ENCODE measurements around the gene TLE3. TPM values are rescaled to one million over a fixed set of nuclear protein-coding genes. Genes with fewer than 3 reads are reported as not detected.

The TLE3 gene
- total RNA-seq, 1 donor from 2014 or later, result 45.4 TPM

DNA sequence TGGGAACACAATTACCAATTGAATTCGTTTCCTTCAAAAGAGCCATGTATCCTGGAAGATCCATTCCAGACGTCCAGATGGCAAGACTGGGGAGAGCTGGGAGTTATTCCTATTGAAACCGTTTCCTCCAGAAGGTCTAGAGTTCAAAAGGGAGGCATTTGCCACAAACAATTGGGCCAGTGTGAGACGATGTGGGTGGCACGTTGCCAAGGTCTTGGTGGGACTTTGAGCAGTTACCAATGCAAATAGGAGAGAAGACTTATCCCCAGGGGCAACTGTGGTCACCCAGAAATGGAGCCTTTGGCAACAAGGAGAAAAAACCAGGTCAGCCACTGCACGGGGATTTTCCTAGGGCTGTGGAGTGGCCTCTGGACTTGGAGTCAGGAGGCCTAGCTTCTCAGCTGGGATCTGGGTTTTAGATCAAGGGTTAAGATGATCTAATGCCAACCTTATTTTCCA, 29.6 kb upstream of the TLE3 start:
- Histone ChIP-seq H2AFZ (ENCODE audit: low read depth, low read length) (no peak overlapping the region), H4K20me1 (ENCODE audit: insufficient read depth, low read length) (no peaks in the 10 kb centered on the region), H3K9ac (ENCODE audit: low read length) (no peak overlapping the region), H3K4me2 (ENCODE audit: low read length) (no peak overlapping the region), H3K79me2 (ENCODE audit: insufficient read depth, low read length) (no peaks in the 10 kb centered on the region), H3K4me3 (ENCODE audit: insufficient read depth, low read depth, low read length) (no peak overlapping the region), H3K4me1 (ENCODE audit: insufficient read depth, low read length) (no peaks in the 10 kb centered on the region), H3K27me3 (ENCODE audit: insufficient read depth, low read length) (peaks cover 36% of the 10 kb centered on the region), H3K9me3 (ENCODE audit: insufficient read depth, low read depth, low read length) (no peaks in the 10 kb centered on the region), H3K36me3 (ENCODE audit: insufficient read depth, low read length) (no peaks in the 10 kb centered on the region), H3K27ac (ENCODE audit: low read depth, low read length) (no peak overlapping the region)
- DNase-seq (ENCODE audit: low read depth) (no peak), FAIRE-seq (no peak)
- Mint-ChIP-seq H3K36me3 (ENCODE audit: low read depth, unreplicated experiment) (no peaks in the 10 kb centered on the region), H3K9me3 (ENCODE audit: unreplicated experiment) (peaks cover 2% of the 10 kb centered on the region), H3K4me1 (ENCODE audit: low read depth, unreplicated experiment) (peaks cover 2% of the 10 kb centered on the region), H3K27me3 (ENCODE audit: low read depth, unreplicated experiment) (peaks cover 81% of the 10 kb centered on the region), H3K27ac (ENCODE audit: unreplicated experiment) (no peak overlapping the region), H3K4me3 (ENCODE audit: unreplicated experiment) (no peak overlapping the region)
- TF ChIP-seq, protein P1, sequence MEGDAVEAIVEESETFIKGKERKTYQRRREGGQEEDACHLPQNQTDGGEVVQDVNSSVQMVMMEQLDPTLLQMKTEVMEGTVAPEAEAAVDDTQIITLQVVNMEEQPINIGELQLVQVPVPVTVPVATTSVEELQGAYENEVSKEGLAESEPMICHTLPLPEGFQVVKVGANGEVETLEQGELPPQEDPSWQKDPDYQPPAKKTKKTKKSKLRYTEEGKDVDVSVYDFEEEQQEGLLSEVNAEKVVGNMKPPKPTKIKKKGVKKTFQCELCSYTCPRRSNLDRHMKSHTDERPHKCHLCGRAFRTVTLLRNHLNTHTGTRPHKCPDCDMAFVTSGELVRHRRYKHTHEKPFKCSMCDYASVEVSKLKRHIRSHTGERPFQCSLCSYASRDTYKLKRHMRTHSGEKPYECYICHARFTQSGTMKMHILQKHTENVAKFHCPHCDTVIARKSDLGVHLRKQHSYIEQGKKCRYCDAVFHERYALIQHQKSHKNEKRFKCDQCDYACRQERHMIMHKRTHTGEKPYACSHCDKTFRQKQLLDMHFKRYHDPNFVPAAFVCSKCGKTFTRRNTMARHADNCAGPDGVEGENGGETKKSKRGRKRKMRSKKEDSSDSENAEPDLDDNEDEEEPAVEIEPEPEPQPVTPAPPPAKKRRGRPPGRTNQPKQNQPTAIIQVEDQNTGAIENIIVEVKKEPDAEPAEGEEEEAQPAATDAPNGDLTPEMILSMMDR (IDR thresholded peaks at IDR 0.05; ENCODE audit: insufficient read depth, low read depth, low read length), result no peak
- TF ChIP-seq EZH2 (IDR thresholded peaks at IDR 0.05; ENCODE audit: insufficient read depth, low read length), result no peak

DNA sequence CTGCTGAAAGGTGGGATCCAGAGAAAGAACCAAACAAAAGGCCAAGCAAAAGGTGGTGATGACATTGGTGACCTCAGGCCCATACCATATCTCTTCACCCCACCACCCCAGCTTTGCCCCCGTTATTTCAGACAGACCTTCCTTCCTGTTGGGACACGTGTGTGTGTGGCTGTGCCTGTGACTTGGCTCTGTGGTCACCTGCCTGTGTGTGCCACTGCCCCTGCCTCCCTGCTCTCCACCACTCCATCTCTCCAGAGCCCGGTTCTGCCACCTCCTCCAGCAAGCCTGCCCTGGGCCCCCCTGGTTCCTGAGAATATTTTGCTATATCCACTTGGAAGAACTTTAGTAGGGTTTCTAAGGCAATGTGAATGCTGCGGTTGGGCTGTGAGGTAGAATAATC, 28.6 kb upstream of the TLE3 start:
- Histone ChIP-seq H3K4me1 (ENCODE audit: insufficient read depth, low read length) (peaks cover 2% of the 10 kb centered on the region), H3K27me3 (ENCODE audit: insufficient read depth, low read length) (peaks cover 33% of the 10 kb centered on the region), H3K79me2 (ENCODE audit: insufficient read depth, low read length) (no peaks in the 10 kb centered on the region), H3K9me3 (ENCODE audit: insufficient read depth, low read depth, low read length) (no peaks in the 10 kb centered on the region), H3K9ac (ENCODE audit: low read length) (no peak overlapping the region), H3K36me3 (ENCODE audit: insufficient read depth, low read length) (no peaks in the 10 kb centered on the region), H3K27ac (ENCODE audit: low read depth, low read length) (no peak overlapping the region), H3K4me3 (ENCODE audit: insufficient read depth, low read depth, low read length) (no peak overlapping the region), H2AFZ (ENCODE audit: low read depth, low read length) (no peak overlapping the region), H4K20me1 (ENCODE audit: insufficient read depth, low read length) (no peaks in the 10 kb centered on the region), H3K4me2 (ENCODE audit: low read length) (no peak overlapping the region)
- H3K36me3 Mint-ChIP-seq (ENCODE audit: low read depth, unreplicated experiment), result no peaks in the 10 kb centered on the region
- H3K27me3 Mint-ChIP-seq (ENCODE audit: low read depth, unreplicated experiment), result peaks cover 80% of the 10 kb centered on the region
- peaks cover 5% of the 10 kb centered on the region for H3K4me1 Mint-ChIP-seq (ENCODE audit: low read depth, unreplicated experiment)
- H3K9me3 Mint-ChIP-seq (ENCODE audit: unreplicated experiment), result peaks cover 2% of the 10 kb centered on the region
- no peak for TF ChIP-seq EZH2 (IDR thresholded peaks at IDR 0.05; ENCODE audit: insufficient read depth, low read length)
- TF ChIP-seq, protein P1 (IDR thresholded peaks at IDR 0.05; ENCODE audit: insufficient read depth, low read depth, low read length), result no peak
- no peak for FAIRE-seq
- H3K27ac Mint-ChIP-seq (ENCODE audit: unreplicated experiment), result no peak overlapping the region
- H3K4me3 Mint-ChIP-seq (ENCODE audit: unreplicated experiment), result no peak overlapping the region
- DNase-seq (ENCODE audit: low read depth), result no peak

DNA sequence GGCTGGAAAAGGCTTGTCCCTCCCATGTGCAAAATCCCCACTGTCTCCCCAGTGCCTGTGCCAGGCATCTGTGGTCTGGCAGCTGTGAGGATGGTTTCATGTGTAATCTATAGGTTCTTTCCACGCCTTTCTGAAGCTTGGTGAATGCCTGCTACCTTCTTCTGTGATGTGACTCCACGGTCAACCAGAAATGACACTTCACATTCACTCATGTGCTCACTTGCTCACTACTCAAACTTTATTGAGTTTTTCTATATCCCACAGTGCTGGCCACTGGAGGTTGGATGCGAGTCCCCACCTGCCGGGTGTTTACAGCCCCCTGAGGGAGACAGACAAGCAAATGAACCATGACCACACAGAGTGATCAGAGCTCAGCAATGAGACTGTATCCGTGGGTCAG, 27.9 kb upstream of the TLE3 start:
- Histone ChIP-seq H2AFZ (ENCODE audit: low read depth, low read length) (no peak overlapping the region), H3K27me3 (ENCODE audit: insufficient read depth, low read length) (peaks cover 33% of the 10 kb centered on the region)
- H3K4me3 Mint-ChIP-seq (ENCODE audit: unreplicated experiment), result no peak overlapping the region

More for the DNA sequence above, 27.9 kb upstream of the TLE3 start:
- H3K36me3 Mint-ChIP-seq (ENCODE audit: low read depth, unreplicated experiment), result no peaks in the 10 kb centered on the region
- H3K36me3 ChIP-seq (ENCODE audit: insufficient read depth, low read length), result no peaks in the 10 kb centered on the region
- no peak overlapping the region for H3K4me3 ChIP-seq (ENCODE audit: insufficient read depth, low read depth, low read length)
- H3K9ac ChIP-seq (ENCODE audit: low read length), result no peak overlapping the region
- H3K4me2 ChIP-seq (ENCODE audit: low read length), result no peak overlapping the region
- FAIRE-seq, result no peak
- H3K27ac Mint-ChIP-seq (ENCODE audit: unreplicated experiment), result no peak overlapping the region
- DNase-seq (ENCODE audit: low read depth), result no peak
- peaks cover 2% of the 10 kb centered on the region for H3K4me1 ChIP-seq (ENCODE audit: insufficient read depth, low read length)
- peaks cover 5% of the 10 kb centered on the region for H3K4me1 Mint-ChIP-seq (ENCODE audit: low read depth, unreplicated experiment)
- no peaks in the 10 kb centered on the region for H3K79me2 ChIP-seq (ENCODE audit: insufficient read depth, low read length)
- H4K20me1 ChIP-seq (ENCODE audit: insufficient read depth, low read length), result no peaks in the 10 kb centered on the region
- H3K9me3 Mint-ChIP-seq (ENCODE audit: unreplicated experiment), result peaks cover 2% of the 10 kb centered on the region
- peaks cover 80% of the 10 kb centered on the region for H3K27me3 Mint-ChIP-seq (ENCODE audit: low read depth, unreplicated experiment)
- H3K9me3 ChIP-seq (ENCODE audit: insufficient read depth, low read depth, low read length), result no peaks in the 10 kb centered on the region
- no peak for TF ChIP-seq EZH2 (IDR thresholded peaks at IDR 0.05; ENCODE audit: insufficient read depth, low read length)
- TF ChIP-seq, protein P1 (IDR thresholded peaks at IDR 0.05; ENCODE audit: insufficient read depth, low read depth, low read length), result no peak
- no peak overlapping the region for H3K27ac ChIP-seq (ENCODE audit: low read depth, low read length)

Measured in astrocyte (in vitro differentiated cells and primary cell).